Erythroblast (primary cell): Measurements from ENCODE around the gene IL2RA.

Experiments used
- DNase-seq, 2 experiments: peaks; one replicate each; lab custom pipeline; 2025; lab: John Stamatoyannopoulos, UW
- GATA1 ChIP-seq: IDR thresholded peaks from 2 replicates; pipeline ENCODE4 v1.6.1; 2011; ENCODE audit warnings: low read depth, mild to moderate bottlenecking, control low read depth, low read length, moderate library complexity
- POLR2A ChIP-seq: IDR thresholded peaks from 2 replicates; pipeline ENCODE4 v1.6.1; 2011; ENCODE audit warnings: mild to moderate bottlenecking, low read length

IL2RA gene

DNA sequence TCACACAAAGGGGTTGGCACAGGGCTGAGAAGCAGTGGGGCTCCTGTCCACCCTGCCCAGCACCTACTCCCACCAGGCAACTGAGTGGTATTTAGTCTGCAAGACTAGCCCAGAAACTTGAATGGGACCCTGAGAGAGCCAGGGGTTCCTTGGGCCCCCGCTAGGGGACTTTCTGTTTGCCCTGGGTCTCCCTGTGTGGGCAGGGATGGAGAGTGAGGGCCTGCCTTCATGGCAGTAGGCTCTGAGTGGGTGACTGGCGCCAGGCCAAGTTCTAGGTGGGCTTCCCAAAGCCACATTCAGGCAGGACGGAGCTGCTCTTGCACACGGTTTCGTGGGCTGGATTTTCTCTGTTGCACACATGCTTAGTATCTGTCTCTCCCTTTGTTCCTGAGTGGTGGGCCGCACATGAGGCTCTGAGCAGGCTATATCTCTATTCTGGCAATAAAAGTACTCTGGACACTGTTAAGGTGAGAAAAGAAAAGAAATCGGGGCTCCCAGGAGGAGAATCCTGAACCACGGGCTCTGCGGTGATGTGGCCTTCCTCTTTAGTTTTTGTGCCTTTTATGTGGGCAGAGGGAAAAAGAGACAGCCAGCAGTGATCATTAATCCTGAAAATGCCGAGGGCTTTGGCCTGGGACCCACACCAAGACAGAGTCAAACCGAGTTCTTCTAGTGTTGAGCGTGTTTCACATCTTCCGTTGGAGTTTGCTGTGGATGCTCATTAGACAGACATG lies 26.9 kb downstream of the IL2RA start:
- TF ChIP-seq GATA1, result no peak
- no peak for TF ChIP-seq POLR2A
- no peak for DNase-seq

GRCh38 chr10:6034371-6034770 lies 27.8 kb downstream of the IL2RA start:
- TF ChIP-seq POLR2A, result no peak
- TF ChIP-seq GATA1, result no peak

DNA sequence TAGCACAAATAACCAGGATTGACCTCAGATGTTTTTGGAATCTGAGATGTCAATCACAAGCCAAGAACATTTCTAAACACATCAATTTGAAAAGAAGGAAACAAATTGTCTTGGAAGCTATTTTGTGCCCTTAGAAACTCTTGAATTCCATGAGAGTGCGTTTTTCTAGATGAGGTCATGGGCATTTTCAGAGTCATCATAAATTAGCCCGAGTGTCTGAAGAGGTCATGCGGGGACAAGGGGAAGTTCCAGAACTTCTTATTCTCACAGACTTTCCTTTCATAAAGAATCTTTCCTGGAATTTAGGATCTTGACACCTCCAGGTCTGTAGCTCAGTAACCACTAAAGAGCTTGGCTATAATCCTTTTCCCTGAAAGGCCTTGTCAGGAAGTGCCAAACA lies 28.2 kb downstream of the IL2RA start:
- DNase-seq, result no peak

More at GRCh38 chr10:6034371-6034770, 27.8 kb downstream of the IL2RA start:
- DNase-seq, result no peak

GRCh38 chr10:6030940-6031339 lies 31.2 kb downstream of the IL2RA start:
- no peak for DNase-seq

More for the DNA sequence above, 28.2 kb downstream of the IL2RA start:
- TF ChIP-seq GATA1 (no peak), POLR2A (no peak)

DNA sequence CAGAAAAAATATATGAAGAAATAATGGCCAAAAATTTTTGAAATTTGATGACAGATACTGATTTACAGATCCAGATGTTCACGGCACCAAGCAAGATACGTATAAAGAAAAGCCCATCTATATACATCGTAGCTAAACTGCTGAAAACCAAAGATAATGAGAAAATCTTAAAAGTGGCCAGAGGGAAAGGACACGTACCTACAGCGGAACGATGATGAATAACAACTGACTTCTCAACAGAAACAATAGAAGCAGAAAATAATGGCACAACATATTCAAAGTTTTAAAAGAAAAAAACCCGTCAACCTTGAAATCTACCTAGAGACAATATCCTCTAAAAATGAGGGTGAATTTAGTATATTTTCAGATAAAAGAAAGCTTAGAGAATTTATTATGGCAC lies 31.9 kb downstream of the IL2RA start:
- DNase-seq, result no peak
- TF ChIP-seq POLR2A, result no peak
- no peak for TF ChIP-seq GATA1

More at GRCh38 chr10:6030940-6031339, 31.2 kb downstream of the IL2RA start:
- TF ChIP-seq POLR2A, result no peak
- TF ChIP-seq GATA1, result no peak

- no peak for TF ChIP-seq GATA1
- TF ChIP-seq POLR2A, result no peak
Measured at GRCh38 chr10:6027929-6028328, 34.2 kb downstream of the IL2RA start.

DNA sequence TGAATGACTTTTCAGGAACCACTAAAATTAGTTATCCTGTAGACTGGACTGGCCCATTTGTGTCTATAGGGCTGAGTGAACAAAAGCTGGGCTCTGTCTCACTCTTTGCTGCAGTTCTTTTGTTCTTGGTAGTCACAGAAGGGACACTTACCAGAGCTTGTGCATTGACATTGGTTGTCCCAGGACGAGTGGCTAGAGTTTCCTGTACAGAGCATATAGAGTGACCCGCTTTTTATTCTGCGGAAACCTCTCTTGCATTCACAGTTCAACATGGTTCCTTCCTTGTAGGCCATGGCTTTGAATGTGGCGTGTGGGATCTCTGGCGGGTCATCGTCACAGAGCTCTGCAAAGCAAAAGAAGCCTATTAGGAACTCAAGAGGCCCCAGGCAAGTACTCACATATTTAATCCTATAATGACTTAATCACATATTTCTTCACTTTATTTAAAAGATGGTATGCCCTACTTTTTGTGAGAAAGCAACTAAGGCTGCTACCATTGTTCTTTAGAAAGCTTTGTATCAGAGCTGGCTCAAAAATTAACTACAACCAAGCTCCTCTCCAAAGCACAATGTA lies 36.4 kb downstream of the IL2RA start:
- no peak for TF ChIP-seq GATA1
- no peak for TF ChIP-seq POLR2A
- no peak for DNase-seq

More at GRCh38 chr10:6027929-6028328, 34.2 kb downstream of the IL2RA start:
- DNase-seq, result no peak

DNA sequence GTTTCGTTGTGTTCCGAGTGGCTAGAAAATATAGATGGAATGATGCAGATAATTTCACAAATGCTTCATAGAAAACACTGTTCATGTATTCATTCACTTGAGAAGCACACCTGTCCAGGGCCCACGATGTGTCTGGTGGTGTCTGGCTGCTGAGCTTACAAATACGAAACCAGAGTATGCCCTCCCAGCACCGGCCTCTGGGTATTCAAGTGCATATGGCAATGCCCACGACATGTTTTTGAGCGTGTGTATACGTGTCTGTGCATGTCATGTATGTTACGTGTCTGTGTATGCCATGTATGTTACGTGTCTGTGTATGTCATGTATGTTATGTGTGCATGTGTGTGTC lies 37.9 kb downstream of the IL2RA start:
- TF ChIP-seq POLR2A (no peak), GATA1 (no peak)
- no peak for DNase-seq

DNA sequence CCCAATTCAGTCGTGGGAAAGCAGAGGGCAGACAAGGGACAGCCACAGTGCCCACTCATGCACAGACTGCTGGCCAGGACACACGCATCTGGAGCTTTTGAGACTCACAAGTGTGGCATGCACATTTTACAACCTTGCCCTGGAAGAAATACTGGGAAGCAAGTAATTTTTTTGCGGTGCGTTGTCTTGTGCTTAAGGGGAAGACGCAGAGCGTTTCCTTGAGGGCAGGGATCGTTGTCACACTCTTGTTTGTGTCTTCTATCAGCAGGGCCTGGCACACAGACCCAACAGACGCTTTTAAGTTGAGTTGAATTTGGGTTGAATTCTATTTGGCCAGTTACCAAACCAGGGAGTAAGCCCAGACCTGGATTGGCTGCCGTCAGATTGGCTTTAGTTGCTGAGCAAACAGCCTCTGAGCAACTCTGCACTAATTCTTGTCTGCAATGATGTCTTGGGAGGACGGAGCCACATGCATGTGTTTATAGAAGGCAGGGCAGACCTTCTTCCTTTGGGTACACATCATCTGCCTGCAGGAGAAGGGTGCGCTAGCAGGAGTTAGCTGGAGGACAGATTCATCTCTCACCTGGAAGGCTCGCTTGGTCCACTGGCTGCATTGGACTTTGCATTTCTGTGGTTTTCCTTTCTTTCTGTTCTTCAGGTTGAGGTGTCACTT lies 38.4 kb downstream of the IL2RA start:
- TF ChIP-seq GATA1 (no peak), POLR2A (no peak)
- DNase-seq, result no peak

GRCh38 chr10:6022660-6023059 lies 39.5 kb downstream of the IL2RA start:
- DNase-seq, result no peak
- TF ChIP-seq POLR2A, result no peak
- TF ChIP-seq GATA1, result no peak

DNA sequence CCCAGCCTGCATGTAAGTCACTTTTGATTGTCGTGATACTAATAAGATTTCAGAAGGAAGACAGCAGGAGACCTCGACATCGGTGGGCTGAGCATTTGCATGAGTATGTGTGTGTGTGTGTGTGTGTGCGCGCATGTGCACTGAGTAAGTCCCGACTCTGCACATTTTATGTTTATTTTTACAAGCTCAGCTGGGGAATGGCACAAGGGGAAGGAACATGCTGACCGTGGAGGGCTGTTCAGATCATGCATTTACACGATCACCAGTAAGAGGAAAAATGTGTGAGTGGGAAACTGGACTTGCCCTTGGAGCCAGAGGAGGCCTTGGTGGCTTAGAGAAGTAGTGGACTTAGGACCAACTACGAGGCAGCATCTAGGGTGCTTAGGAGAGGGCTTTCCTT lies 41.3 kb downstream of the IL2RA start:
- DNase-seq, result no peak
- TF ChIP-seq GATA1 (no peak), POLR2A (no peak)

GRCh38 chr10:6019796-6020195 lies 42.4 kb downstream of the IL2RA start:
- TF ChIP-seq POLR2A (no peak), GATA1 (no peak)
- no peak for DNase-seq

DNA sequence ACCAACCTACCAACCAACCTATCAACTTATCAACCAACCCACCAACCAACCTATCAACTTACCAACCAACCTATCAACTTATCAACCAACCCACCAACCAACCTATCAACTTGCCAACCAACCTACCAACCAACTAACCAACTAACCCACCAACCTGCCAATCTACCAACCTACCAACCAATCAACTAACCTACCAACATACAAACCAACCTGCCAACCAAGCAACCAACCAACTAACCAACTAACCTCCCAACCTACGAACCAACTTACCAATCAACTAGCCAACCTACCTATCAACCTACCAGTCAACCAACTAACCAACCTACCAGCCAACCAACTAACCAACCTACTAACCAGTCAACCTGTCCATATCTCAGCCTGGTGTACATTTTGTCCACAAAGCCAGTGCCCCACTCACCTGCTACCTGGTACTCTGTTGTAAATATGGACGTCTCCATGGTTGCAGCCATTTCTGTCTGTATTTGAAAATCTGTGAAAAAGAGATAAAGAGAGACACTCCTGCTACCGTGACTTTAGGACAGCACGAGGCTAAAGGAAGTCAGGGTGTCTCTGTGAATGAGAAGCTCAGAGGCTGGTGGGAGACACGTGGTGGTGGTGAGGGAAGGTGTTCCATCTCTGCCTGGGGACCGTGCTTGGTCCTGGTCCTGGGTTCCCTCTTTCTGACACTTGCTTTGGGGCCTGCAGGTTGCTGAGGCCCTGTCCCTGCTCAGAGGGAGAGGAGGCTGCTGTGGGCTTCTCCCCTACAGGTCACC lies 43.0 kb downstream of the IL2RA start:
- no peak for DNase-seq

More for the DNA sequence above, 43.0 kb downstream of the IL2RA start:
- TF ChIP-seq GATA1 (no peak), POLR2A (no peak)
